ENCODE measurements around the gene NXPH1.

GRCh38 chr7:8444468-8444769 is 11.0 kb downstream of the NXPH1 start:
- TF ChIP-seq CTCF (IDR thresholded peaks at IDR 0.05) (no peak), POLR2A (IDR thresholded peaks at IDR 0.05) (no peak), POLR2AphosphoS5 (IDR thresholded peaks at IDR 0.05) (no peak)
